ENCODE measurements around the gene RPL23.

RPL23 gene

GRCh38 chr17:38885044-38885727, 31.7 kb upstream of the RPL23 start:
- in situ Hi-C loops (cut with MboI; ENCODE audit: low sequenced_read_pairs): no loop called here

DNA sequence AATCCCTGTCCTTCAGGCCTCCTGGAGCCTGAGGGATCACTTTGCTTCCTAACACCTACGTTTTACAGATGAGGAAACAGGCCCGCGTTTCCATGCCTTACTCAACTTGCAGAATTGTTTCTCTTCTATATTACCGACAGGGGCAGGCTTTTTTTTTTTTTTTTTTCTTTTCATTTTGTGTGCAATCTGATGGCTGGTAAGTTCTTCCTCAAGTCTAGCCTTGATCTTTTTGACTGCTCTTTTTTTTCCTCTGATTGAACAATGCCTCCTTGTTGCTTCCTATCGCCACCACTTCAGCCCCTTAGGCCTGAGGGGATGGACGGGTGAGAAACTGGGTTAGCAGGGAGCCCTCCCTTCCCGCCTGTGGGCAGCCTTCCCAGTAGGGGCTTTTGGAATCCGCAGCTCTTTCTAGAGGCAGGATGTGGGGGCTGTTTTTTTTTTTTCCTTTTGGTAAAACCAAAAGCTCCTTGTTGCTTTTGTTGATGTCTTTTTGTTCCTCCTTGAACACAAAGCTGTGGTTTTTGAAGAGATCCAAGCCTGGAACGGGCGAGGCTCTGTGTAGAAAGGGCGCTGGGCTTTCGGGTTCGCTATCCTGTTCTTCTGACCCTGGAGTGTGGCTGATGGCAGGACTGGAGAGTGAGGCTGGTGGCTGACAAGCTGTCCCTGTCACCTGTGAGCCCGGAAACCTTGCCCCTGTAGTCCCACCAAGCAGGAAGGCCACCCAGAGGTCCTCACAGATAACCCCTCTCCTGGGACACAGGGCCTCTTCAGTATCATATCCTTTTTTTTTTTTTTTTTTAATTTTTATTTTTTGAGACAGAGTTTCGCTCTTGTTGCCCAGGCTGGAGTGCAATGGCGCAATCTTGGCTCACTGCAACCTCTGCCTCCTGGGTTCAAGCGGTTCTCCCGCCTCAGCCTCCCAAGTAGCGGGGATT, 30.3 kb upstream of the RPL23 start:
- in situ Hi-C loops (cut with MboI; ENCODE audit: low sequenced_read_pairs): no loop called here

DNA sequence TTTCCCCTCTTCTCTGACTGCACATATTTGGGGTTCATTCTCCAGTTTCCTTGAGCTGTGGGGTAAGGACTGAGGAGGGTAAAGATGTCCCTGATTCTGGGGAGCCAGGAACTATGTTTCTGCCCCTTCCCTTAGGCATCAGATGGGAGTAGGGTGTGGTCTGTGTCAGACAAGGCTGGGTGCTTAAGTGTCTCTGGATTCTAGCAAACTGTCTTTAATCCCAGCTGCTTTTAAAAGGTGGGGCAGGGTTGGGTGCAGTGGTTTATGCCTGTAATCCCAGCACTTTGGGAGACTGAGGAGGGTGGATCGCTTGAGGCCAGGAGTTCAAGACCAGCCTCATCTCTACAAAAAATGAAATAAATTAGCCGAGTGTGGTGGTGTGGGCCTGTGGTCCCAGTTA, 29.3 kb upstream of the RPL23 start:
- in situ Hi-C loops (cut with MboI; ENCODE audit: low sequenced_read_pairs): no loop called here

- in situ Hi-C loops (cut with MboI; ENCODE audit: low sequenced_read_pairs): no loop called here
Observed at GRCh38 chr17:38881600-38882191, 28.2 kb upstream of the RPL23 start.

GRCh38 chr17:38879878-38880665, 26.6 kb upstream of the RPL23 start:
- in situ Hi-C loops (cut with MboI; ENCODE audit: low sequenced_read_pairs): no loop called here

DNA sequence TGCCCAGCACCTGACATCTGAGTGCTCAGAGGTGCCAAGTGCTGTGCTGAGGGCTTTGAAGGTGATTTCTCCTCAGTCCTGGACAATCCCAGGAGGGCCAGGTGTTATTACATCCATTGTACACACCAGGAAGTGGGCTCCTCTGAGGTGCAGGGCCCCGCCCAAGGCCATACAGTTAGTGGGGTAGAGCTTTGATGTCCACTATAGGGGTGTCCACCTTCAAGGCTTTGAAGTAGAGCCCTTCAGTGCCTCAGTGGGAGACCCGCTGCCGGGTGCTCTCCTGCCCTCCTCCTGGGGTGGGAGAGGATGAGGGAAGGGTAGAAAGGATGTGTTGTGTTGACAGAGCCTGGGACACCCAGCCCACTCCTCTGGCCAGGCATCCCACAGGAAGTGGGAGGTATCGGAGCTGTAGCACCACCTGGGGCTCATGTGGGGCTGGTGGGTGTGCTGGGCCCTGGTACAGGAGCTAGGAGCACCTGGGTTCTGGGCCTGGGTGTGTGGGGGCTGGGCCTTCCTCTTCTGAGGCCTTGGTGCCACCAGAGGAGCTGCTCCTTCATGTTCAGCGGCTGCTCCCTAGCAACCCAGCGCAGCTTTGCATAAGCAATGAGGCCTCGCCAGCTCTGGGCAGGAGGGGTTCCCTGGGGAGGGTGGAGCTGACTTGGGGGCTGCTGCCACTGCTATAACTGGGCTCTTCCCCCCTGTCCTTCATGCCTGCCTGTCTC, 23.8 kb upstream of the RPL23 start:
- in situ Hi-C loops (cut with MboI; ENCODE audit: low sequenced_read_pairs): no loop called here

- in situ Hi-C loops (cut with MboI; ENCODE audit: low sequenced_read_pairs): no loop called here
Observed at GRCh38 chr17:38875477-38876075, 22.1 kb upstream of the RPL23 start.

GRCh38 chr17:38874505-38875400, 21.2 kb upstream of the RPL23 start:
- in situ Hi-C loops (cut with MboI; ENCODE audit: low sequenced_read_pairs): no loop called here

GRCh38 chr17:38873640-38874380, 20.3 kb upstream of the RPL23 start:
- in situ Hi-C loops (cut with MboI; ENCODE audit: low sequenced_read_pairs): no loop called here

- in situ Hi-C loops (cut with MboI; ENCODE audit: low sequenced_read_pairs): no loop called here
Observed at GRCh38 chr17:38872671-38873385, 19.3 kb upstream of the RPL23 start.

DNA sequence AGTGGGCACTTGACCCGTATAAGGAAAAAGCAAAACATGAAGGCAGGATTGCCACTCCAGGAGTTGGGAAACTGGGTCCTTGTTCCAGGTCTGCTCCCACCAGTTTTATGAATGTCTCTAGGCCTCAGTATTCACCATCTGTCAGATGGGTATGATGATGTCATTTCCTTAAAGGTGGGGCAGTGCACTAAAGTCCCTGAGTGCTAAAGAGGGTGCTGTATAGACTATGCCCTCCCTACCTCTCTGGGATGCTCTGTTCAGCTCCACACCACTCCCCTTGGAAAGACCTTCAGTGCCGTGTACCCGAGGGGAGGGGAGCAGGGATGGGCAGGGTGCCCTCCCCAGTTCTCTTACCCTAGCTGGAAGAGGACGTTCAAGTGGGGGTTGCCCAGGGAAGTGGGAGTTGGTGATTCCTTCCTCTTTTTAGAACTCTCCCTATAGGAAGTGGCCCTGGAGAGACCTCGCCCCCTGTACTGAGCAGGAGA, 18.5 kb upstream of the RPL23 start:
- in situ Hi-C loops (cut with MboI; ENCODE audit: low sequenced_read_pairs): no loop called here

GRCh38 chr17:38871247-38872015, 17.9 kb upstream of the RPL23 start:
- in situ Hi-C loops (cut with MboI; ENCODE audit: low sequenced_read_pairs): no loop called here

- in situ Hi-C loops (cut with MboI; ENCODE audit: low sequenced_read_pairs): no loop called here
Observed at GRCh38 chr17:38870259-38871165, 17.0 kb upstream of the RPL23 start.

DNA sequence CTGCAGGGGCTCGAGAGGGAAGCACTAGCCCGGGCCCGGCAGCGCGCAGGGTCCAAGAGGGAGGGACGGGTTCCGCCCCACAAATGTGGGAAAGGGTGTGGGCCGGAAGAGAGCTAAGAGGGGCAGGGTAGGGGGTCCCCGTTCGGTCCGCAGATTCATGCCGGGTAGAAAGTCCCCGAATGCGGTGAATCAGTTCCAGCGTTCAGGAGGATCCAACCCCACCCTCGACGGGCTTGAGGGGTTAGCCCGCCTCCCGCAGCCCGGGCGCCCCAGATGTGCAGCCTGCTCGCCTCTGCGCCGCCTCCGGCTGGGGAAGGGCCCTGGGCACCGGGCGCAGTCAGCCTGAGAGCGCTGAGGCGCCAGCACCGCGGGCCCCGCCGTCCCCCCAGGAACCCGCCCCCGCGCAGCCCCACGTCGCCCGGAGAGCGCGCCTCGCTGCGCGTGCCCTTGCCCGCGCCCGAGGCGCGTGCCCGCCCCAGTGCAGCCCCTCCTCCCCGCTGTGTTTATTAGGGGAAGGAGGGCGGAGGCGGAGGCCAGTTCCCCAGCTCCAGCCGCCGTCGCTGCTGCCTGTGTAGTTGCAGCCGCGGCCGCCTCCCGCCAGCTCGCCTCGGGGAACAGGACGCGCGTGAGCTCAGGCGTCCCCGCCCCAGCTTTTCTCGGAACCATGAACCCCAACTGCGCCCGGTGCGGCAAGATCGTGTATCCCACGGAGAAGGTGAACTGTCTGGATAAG, 16.2 kb upstream of the RPL23 start, which contains the start of gene LASP1:
TSS of gene LASP1 (plus strand) at position 533 of the 733 bp plus-strand sequence. CDS start at position 665, 132 bp downstream.
- in situ Hi-C loops (cut with MboI; ENCODE audit: low sequenced_read_pairs): no loop called here

Data from HL-60/S4 treated with retinoic acid at 250 ng/mL for 4 days and 3 days (cell line).